ENCODE results near the gene COL20A1.

DNA sequence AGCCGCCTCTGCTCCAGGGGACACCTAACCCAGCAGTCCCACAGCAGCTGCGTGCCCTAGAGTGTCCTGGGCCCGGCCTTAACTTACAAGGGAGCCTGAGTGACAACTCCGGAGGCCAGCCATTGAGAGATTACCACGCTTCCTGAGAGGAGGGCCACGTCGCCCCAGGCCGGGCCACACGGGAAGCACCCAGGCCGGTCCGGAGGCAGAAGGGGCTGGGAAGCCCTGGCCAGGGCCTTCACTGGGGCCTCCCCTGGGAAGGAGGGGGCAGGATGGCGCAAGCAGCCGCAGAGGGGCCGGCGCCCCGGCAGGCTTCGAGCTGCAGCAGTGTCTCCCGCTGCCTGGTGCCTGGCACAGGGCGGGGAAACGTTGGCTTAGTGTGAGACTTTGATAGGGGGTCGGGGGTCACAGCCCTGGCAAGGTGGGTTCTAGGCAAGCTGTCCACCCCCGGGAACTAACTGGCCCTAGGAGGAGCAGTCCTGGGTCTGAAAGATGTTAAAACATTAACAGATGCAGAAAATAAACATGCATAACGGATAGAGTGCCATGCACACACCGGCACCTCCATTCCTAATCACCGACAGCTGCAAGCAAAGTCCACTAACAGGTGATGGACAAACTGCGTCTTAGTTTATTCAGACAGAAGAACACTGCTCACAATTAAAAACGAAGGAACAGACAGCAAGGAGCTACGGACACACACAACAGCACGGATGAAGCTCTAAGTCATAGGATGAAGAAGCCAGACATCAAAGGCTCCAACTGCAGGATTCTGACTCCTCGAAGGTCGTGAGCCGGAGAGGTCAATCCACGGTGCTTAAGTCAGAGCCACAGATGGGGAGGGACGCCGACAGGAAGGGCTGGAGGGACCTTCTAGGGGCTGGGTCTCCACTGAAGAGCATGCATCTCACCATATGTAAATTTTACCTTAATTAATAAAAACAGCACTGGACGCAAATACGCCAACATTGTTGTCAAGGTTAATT, 50.8 kb downstream of the COL20A1 start:
- TF ChIP-seq, protein P1, sequence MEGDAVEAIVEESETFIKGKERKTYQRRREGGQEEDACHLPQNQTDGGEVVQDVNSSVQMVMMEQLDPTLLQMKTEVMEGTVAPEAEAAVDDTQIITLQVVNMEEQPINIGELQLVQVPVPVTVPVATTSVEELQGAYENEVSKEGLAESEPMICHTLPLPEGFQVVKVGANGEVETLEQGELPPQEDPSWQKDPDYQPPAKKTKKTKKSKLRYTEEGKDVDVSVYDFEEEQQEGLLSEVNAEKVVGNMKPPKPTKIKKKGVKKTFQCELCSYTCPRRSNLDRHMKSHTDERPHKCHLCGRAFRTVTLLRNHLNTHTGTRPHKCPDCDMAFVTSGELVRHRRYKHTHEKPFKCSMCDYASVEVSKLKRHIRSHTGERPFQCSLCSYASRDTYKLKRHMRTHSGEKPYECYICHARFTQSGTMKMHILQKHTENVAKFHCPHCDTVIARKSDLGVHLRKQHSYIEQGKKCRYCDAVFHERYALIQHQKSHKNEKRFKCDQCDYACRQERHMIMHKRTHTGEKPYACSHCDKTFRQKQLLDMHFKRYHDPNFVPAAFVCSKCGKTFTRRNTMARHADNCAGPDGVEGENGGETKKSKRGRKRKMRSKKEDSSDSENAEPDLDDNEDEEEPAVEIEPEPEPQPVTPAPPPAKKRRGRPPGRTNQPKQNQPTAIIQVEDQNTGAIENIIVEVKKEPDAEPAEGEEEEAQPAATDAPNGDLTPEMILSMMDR (IDR thresholded peaks at IDR 0.05; ENCODE audit: insufficient read depth, low read depth, low read length): no peak
- no peak for TF ChIP-seq EZH2 (IDR thresholded peaks at IDR 0.05; ENCODE audit: insufficient read depth, low read length)
